Measurements from ENCODE around the gene CIAO1. TPM values are rescaled to one million over a fixed set of nuclear protein-coding genes. Genes with fewer than 3 reads are reported as not detected.

The CIAO1 gene
- total and polyA plus RNA-seq, 2 of the 8 experiments (the other 6 are each of a cell fraction or from before 2014, with no cell fraction given), result 63.7 to 99.2 TPM

DNA sequence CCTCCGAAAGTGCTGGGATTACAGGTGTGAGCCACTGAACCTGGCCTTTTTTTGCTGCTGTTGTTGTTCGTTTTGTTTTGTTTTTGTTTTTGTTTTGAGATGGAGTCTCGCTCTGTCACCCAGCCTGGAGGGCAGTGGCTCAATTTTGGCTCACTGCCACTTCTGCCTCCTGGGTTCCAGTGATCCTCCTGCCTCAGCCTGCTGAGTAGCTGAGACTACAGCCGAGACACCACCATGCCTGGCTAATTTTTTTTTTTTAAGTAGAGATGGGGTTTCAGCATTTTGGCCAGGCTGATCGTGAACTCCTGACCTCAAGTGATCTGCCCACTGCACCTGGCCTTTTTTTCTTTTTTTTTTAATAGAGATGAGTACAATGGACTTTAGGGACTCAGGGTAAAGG lies 22.2 kb upstream of the CIAO1 start:
- H3K79me2 ChIP-seq (ENCODE audit: control insufficient read depth in 1 of 2, insufficient read depth in 2 of 2, low read length in 2 of 2), result no peaks in the 10 kb centered on the region
- no peak overlapping the region for H3K4me2 ChIP-seq (ENCODE audit: insufficient read depth in 1 of 2, low read depth in 2 of 2, low read length in 2 of 2)
- H3K23ac ChIP-seq (ENCODE audit: insufficient read length), result no peak overlapping the region
- H3K18ac ChIP-seq (ENCODE audit: extremely low read depth, low read length), result no peak overlapping the region
- no peak overlapping the region for H3K4ac ChIP-seq (replicated peaks; ENCODE audit: insufficient read length, low read depth, low read length)
- DNase-seq (ENCODE audit: low read depth in 1 of 2, low spot score in 2 of 2) (no peak), FAIRE-seq (no peak)
- POLR2A ChIA-PET (ENCODE audit: partially characterized antibody), result interaction anchor here (1.1 kb wide), 1 partner anchor 9 kb away, joined by 3 read pairs; no protein-coding TSS in a partner anchor
- no peak overlapping the region for H2AK5ac ChIP-seq (ENCODE audit: low read depth, low read length)
- no peak overlapping the region for H2BK12ac ChIP-seq (ENCODE audit: low read depth, low read length)
- H3K36me3 ChIP-seq (ENCODE audit: control insufficient read depth in 2 of 4, insufficient read depth in 4 of 4, low read length in 3 of 4), result no peaks in the 10 kb centered on the region
- TF ChIP-seq HDAC2 (IDR thresholded peaks at IDR 0.05; ENCODE audit: borderline replicate concordance in 1 of 2, low read depth in 2 of 2, low read length in 2 of 2) (no peak), CBX8 (IDR thresholded peaks at IDR 0.05; ENCODE audit: borderline replicate concordance, low read depth, low read length) (no peak), CTBP2 (IDR thresholded peaks at IDR 0.05; ENCODE audit: borderline replicate concordance, insufficient read depth, insufficient read length, low read length) (no peak), CEBPB (IDR thresholded peaks at IDR 0.05; ENCODE audit: low read depth, low read length) (no peak), YY1 (IDR thresholded peaks at IDR 0.05; ENCODE audit: low read depth, low read length) (no peak), RXRA (IDR thresholded peaks at IDR 0.05; ENCODE audit: insufficient read depth, low read depth, low read length) (no peak)
- TF ChIP-seq, protein P1, sequence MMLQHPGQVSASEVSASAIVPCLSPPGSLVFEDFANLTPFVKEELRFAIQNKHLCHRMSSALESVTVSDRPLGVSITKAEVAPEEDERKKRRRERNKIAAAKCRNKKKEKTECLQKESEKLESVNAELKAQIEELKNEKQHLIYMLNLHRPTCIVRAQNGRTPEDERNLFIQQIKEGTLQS (IDR thresholded peaks at IDR 0.05; ENCODE audit: insufficient read depth, low read depth, low read length), result no peak
- no peak overlapping the region for H4K91ac ChIP-seq (replicated peaks; ENCODE audit: insufficient read length, low read length)
- peaks cover 0 to 3% (median 0%) of the 10 kb centered on the region in 4 experiments; a peak in 1 of 7 replicates for H3K4me1 ChIP-seq (replicated peaks in 1 of 4; ENCODE audit: control insufficient read depth in 3 of 4, insufficient read depth in 4 of 4, low read length in 3 of 4)
- H2BK5ac ChIP-seq (ENCODE audit: low read depth, low read length), result no peak overlapping the region
- H3K23me2 ChIP-seq (ENCODE audit: low read depth, low read length), result no peaks in the 10 kb centered on the region
- no peak overlapping the region for H3K27ac ChIP-seq (ENCODE audit: low read depth, low read length)
- H3K9me3 ChIP-seq (ENCODE audit: insufficient read depth in 2 of 2, low read depth in 1 of 2, low read length in 1 of 2), result no peaks in the 10 kb centered on the region
- no peak overlapping the region for H4K5ac ChIP-seq (ENCODE audit: insufficient read length, low read depth, low read length)
- WGBS, 2 experiments (ENCODE audit: extremely low coverage in 1 of 2, insufficient coverage in 1 of 2, insufficient read length in 1 of 2, insufficient replicate concordance in 2 of 2, low coverage in 1 of 2, low lambda C conversion rate in 2 of 2, missing lambda C conversion rate in 1 of 2), result 92% methylated on average over 5 of the region's 5 CpGs; no CpG with 5 or more reads in 1 of the 2 experiments
- H3K4me3 ChIP-seq (ENCODE audit: extremely low read depth in 1 of 4, insufficient read depth in 2 of 4, low read depth in 3 of 4, low read length in 4 of 4), result no peak overlapping the region
- H2AFZ ChIP-seq (ENCODE audit: low read length), result no peak overlapping the region
- no peak overlapping the region for H2BK20ac ChIP-seq (ENCODE audit: low read length)
- no peak overlapping the region for H3K9ac ChIP-seq (replicated peaks in 1 of 4; ENCODE audit: extremely low read depth in 1 of 4, low read depth in 3 of 4, low read length in 3 of 4)
- no peak overlapping the region for H3K56ac ChIP-seq (replicated peaks; ENCODE audit: insufficient read length, low read depth, low read length)
- no peak overlapping the region for H4K8ac ChIP-seq (ENCODE audit: extremely low read depth, insufficient read depth, low read length)
- no peak overlapping the region for H2BK120ac ChIP-seq (replicated peaks; ENCODE audit: low read depth, low read length)
- H3K79me1 ChIP-seq (ENCODE audit: low read depth, low read length), result no peaks in the 10 kb centered on the region
- no peaks in the 10 kb centered on the region for H4K20me1 ChIP-seq (replicated peaks in 1 of 2; ENCODE audit: control insufficient read depth in 1 of 2, insufficient read depth in 2 of 2, low read length in 2 of 2)
- CTCF ChIA-PET (ENCODE audit: partially characterized antibody), result interaction anchor here (1.0 kb wide), 1 partner anchor 69 kb away, joined by 3 read pairs; no protein-coding TSS in a partner anchor
- no peaks in the 10 kb centered on the region for H3K27me3 ChIP-seq (replicated peaks in 1 of 4; ENCODE audit: control insufficient read depth in 3 of 4, extremely low read depth in 1 of 4, insufficient read depth in 3 of 4, low read length in 3 of 4)
- no peak overlapping the region for H3K14ac ChIP-seq (ENCODE audit: insufficient read length)
- no peak overlapping the region for H2BK15ac ChIP-seq (ENCODE audit: low read length)

Data from H1 (cell line).